WTC11 (cell line): Measurements from ENCODE around the gene QKI. TPM values are rescaled to one million over a fixed set of nuclear protein-coding genes. Genes with fewer than 3 reads are reported as not detected.

Experiments
- ATAC-seq: fragments of 200-7000 bp; cut with Tn5 transposase; 2 replicates; pipeline ENCODE4 v1.10.0; 2021; ENCODE audit warnings: mild to moderate bottlenecking, moderate library complexity
- CTCF ChIA-PET: fragments of 300-600 bp; sonication (Branson Sonifier 250); formaldehyde crosslinking; loops from one replicate; lab custom pipeline; 2021; ENCODE audit warnings: antibody characterized with exemption; lab: Charles Lee
- POLR2A ChIA-PET: fragments of 350-600 bp; sonication (Branson Sonifier 250); formaldehyde crosslinking; loops from one replicate; lab custom pipeline; 2021; ENCODE audit warnings: antibody characterized with exemption; lab: Charles Lee
- DNase-seq: peaks from one replicate; pipeline ENCODE4 v3.0.0; 2021; ENCODE audit warnings: low spot score
- H3K27ac Mint-ChIP-seq: 2 replicates; pipeline ENCODE4 v1.8.0; 2021; ENCODE audit warnings: mixed read lengths
- H3K27me3 Mint-ChIP-seq: 2 replicates; pipeline ENCODE4 v1.8.0; 2021; ENCODE audit warnings: low read depth, mild to moderate bottlenecking, moderate library complexity, mixed read lengths
- H3K36me3 Mint-ChIP-seq: 2 replicates; pipeline ENCODE4 v1.8.0; 2021; ENCODE audit warnings: mixed read lengths
- H3K4me1 Mint-ChIP-seq: 2 replicates; pipeline ENCODE4 v1.8.0; 2022; ENCODE audit warnings: mixed read lengths
- H3K4me3 Mint-ChIP-seq: 2 replicates; pipeline ENCODE4 v1.8.0; 2021; ENCODE audit warnings: mild to moderate bottlenecking, moderate library complexity, mixed read lengths
- H3K9me3 Mint-ChIP-seq: 2 replicates; pipeline ENCODE4 v1.8.0; 2021; ENCODE audit warnings: mixed read lengths
- EMX1 ChIP-seq: fragments of 250-450 bp; sonication (Bioruptor Pico); IDR thresholded peaks from 2 replicates; pipeline ENCODE4 v1.8.0; 2021; ENCODE audit warnings: mild to moderate bottlenecking
- ERG ChIP-seq: fragments of 250-450 bp; sonication (Bioruptor Pico); IDR thresholded peaks from 2 replicates; pipeline ENCODE4 v1.8.0; 2021; ENCODE audit warnings: mild to moderate bottlenecking
- NFE2L1 ChIP-seq: sonication (generic); formaldehyde crosslinking; IDR thresholded peaks from 2 replicates; pipeline ENCODE4 v1.8.1; 2023; ENCODE audit warnings: missing genetic modification reagents
- NFYB ChIP-seq: sonication (generic); formaldehyde crosslinking; conservative IDR thresholded peaks from 2 replicates; pipeline ENCODE4 v1.8.0; 2022; ENCODE audit warnings: low read depth, missing genetic modification reagents
- SOX15 ChIP-seq: fragments of 250-450 bp; sonication (Bioruptor Pico); IDR thresholded peaks from 2 replicates; pipeline ENCODE4 v1.9.0; 2021; ENCODE audit warnings: mild to moderate bottlenecking
- USF1 ChIP-seq: sonication (generic); formaldehyde crosslinking; IDR thresholded peaks from 2 replicates; pipeline ENCODE4 v1.8.0; 2022; ENCODE audit warnings: mild to moderate bottlenecking, missing genetic modification reagents
- ZNF232 ChIP-seq: sonication (generic); formaldehyde crosslinking; IDR thresholded peaks from 2 replicates; pipeline ENCODE4 v1.8.0; 2022; ENCODE audit warnings: mild to moderate bottlenecking, missing genetic modification reagents
- ZNF281 ChIP-seq: sonication (generic); formaldehyde crosslinking; IDR thresholded peaks from 2 replicates; pipeline ENCODE4 v1.8.0; 2023; ENCODE audit warnings: mild to moderate bottlenecking, missing genetic modification reagents
- ZSCAN18 ChIP-seq: fragments of 250-450 bp; sonication (Bioruptor Pico); IDR thresholded peaks from 2 replicates; pipeline ENCODE4 v2.1.2; 2022; ENCODE audit warnings: mild to moderate bottlenecking, moderate library complexity
- total RNA-seq: library from RNA; stranded (reverse); gene quantifications from 3 replicates; pipeline ENCODE4 v1.2.3, GENCODE V29; 2021
- TF ChIP-seq, protein P1 (sequence below): sonication (generic); formaldehyde crosslinking; IDR thresholded peaks from 2 replicates; pipeline ENCODE4 v1.8.0; 2022; ENCODE audit warnings: missing genetic modification reagents
- TF ChIP-seq, protein P2 (sequence below): sonication (generic); formaldehyde crosslinking; IDR thresholded peaks from 2 replicates; pipeline ENCODE4 v1.8.1; 2023; ENCODE audit warnings: mild to moderate bottlenecking, missing genetic modification reagents, borderline replicate concordance
- TF ChIP-seq, protein P3 (sequence below): fragments of 250-450 bp; sonication (Bioruptor Pico); IDR thresholded peaks from 2 replicates; pipeline ENCODE4 v1.9.0; 2021; ENCODE audit warnings: mild to moderate bottlenecking, borderline replicate concordance
- TF ChIP-seq, protein P4 (sequence below): sonication (generic); formaldehyde crosslinking; IDR thresholded peaks from 2 replicates; pipeline ENCODE4 v1.8.1; 2022; ENCODE audit warnings: low read depth, mild to moderate bottlenecking, moderate library complexity, missing genetic modification reagents, borderline replicate concordance

The QKI gene
- total RNA-seq, 1 experiment from 2014 or later = 145 TPM

DNA sequence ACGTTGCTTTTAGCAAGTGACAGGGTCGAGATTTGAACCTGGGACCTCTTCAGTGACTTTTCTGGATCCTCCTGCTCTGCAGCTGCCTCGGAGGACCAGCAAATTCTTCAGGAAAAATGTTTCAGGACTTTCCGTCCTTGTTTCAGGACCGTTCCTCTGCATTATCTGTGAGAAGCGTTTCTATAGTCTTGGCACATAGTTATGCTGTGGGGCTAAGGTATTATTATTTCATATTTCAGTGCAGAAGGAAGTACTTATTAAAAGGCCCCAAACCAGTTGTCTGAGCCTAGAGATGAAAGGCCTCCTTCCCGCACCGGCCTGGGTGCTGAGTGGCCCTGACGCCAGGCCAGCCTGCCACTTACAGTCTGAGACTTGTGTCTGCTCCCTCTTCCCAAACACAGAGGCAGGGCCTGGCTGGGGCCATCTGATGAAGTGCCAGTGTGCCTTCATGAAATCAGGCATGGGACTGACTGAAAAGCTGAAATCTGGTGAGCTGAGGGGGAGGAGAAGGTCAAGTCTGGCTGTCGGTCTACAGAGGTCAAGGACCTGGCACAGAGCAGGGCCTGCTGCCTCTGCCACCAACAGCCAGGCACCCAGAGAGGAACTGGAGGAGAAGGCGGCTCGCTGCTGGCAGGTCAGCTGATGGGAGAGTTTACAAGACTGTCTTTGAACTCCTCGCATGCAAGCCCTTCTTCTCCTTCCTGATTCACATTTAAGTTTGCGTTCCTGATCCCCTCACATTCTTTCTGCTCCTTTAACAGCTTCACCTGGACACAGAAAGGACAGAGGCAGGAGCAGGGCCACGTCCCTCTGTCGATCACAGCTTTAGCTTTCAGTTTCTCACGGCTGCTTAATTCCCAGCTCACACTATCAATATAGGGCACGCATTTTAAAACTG lies 8.9 kb upstream of the QKI start:
- POLR2A ChIA-PET = no interaction called here
- Mint-ChIP-seq H3K4me3 (no peak overlapping the region), H3K27ac (peak overlapping the region; percentile 35), H3K9me3 (no peaks in the 10 kb centered on the region), H3K36me3 (no peaks in the 10 kb centered on the region)
- TF ChIP-seq, protein P1, sequence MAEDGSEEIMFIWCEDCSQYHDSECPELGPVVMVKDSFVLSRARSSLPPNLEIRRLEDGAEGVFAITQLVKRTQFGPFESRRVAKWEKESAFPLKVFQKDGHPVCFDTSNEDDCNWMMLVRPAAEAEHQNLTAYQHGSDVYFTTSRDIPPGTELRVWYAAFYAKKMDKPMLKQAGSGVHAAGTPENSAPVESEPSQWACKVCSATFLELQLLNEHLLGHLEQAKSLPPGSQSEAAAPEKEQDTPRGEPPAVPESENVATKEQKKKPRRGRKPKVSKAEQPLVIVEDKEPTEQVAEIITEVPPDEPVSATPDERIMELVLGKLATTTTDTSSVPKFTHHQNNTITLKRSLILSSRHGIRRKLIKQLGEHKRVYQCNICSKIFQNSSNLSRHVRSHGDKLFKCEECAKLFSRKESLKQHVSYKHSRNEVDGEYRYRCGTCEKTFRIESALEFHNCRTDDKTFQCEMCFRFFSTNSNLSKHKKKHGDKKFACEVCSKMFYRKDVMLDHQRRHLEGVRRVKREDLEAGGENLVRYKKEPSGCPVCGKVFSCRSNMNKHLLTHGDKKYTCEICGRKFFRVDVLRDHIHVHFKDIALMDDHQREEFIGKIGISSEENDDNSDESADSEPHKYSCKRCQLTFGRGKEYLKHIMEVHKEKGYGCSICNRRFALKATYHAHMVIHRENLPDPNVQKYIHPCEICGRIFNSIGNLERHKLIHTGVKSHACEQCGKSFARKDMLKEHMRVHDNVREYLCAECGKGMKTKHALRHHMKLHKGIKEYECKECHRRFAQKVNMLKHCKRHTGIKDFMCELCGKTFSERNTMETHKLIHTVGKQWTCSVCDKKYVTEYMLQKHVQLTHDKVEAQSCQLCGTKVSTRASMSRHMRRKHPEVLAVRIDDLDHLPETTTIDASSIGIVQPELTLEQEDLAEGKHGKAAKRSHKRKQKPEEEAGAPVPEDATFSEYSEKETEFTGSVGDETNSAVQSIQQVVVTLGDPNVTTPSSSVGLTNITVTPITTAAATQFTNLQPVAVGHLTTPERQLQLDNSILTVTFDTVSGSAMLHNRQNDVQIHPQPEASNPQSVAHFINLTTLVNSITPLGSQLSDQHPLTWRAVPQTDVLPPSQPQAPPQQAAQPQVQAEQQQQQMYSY (CRISPR knock-in tag) = no peak
- no peak for TF ChIP-seq SOX15
- TF ChIP-seq, protein P2, sequence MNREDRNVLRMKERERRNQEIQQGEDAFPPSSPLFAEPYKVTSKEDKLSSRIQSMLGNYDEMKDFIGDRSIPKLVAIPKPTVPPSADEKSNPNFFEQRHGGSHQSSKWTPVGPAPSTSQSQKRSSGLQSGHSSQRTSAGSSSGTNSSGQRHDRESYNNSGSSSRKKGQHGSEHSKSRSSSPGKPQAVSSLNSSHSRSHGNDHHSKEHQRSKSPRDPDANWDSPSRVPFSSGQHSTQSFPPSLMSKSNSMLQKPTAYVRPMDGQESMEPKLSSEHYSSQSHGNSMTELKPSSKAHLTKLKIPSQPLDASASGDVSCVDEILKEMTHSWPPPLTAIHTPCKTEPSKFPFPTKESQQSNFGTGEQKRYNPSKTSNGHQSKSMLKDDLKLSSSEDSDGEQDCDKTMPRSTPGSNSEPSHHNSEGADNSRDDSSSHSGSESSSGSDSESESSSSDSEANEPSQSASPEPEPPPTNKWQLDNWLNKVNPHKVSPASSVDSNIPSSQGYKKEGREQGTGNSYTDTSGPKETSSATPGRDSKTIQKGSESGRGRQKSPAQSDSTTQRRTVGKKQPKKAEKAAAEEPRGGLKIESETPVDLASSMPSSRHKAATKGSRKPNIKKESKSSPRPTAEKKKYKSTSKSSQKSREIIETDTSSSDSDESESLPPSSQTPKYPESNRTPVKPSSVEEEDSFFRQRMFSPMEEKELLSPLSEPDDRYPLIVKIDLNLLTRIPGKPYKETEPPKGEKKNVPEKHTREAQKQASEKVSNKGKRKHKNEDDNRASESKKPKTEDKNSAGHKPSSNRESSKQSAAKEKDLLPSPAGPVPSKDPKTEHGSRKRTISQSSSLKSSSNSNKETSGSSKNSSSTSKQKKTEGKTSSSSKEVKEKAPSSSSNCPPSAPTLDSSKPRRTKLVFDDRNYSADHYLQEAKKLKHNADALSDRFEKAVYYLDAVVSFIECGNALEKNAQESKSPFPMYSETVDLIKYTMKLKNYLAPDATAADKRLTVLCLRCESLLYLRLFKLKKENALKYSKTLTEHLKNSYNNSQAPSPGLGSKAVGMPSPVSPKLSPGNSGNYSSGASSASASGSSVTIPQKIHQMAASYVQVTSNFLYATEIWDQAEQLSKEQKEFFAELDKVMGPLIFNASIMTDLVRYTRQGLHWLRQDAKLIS (CRISPR knock-in tag) = no peak
- TF ChIP-seq ZNF232 (CRISPR knock-in tag) = no peak
- TF ChIP-seq ZSCAN18 (CRISPR knock-in tag) = no peak
- no peak for TF ChIP-seq EMX1 (CRISPR knock-in tag)
- no peak for TF ChIP-seq ERG (CRISPR knock-in tag)
- TF ChIP-seq, all 79 proteins: peak for 0
- peaks cover 51% of the 10 kb centered on the region for H3K4me1 Mint-ChIP-seq
- H3K27me3 Mint-ChIP-seq = no peaks in the 10 kb centered on the region
- peak; percentile 47 for ATAC-seq
- CTCF ChIA-PET = no interaction called here
- no peak for DNase-seq

DNA sequence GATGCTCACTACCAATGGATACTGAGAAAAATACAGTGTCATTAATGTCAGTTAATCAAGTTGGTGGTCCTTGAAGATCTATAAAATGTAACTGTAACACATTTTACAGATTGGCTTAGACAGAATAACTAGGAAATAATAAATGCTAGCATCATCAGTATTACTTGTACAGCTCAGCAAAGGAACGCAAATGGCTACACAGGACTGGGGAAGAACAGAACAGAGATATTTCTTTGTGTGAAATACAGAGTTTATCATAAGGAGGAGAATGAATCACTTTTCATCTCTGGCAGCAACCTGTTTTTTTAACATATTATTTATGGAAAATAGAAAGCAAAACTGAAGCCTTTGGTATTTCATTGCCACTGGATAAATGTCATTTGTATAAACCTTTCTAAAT lies 8.2 kb upstream of the QKI start:
- ChIA-PET POLR2A (no interaction called here), CTCF (no interaction called here)
- no peak for DNase-seq
- Mint-ChIP-seq H3K4me3 (no peak overlapping the region), H3K4me1 (peaks cover 48% of the 10 kb centered on the region), H3K27me3 (no peaks in the 10 kb centered on the region), H3K9me3 (no peaks in the 10 kb centered on the region), H3K36me3 (no peaks in the 10 kb centered on the region), H3K27ac (no peak overlapping the region)
- ATAC-seq = no peak
- TF ChIP-seq NFYB (CRISPR knock-in tag) (no peak), ZNF281 (no peak), USF1 (CRISPR knock-in tag) (no peak), SOX15 (no peak), NFE2L1 (CRISPR knock-in tag) (no peak)
- TF ChIP-seq, protein P3, sequence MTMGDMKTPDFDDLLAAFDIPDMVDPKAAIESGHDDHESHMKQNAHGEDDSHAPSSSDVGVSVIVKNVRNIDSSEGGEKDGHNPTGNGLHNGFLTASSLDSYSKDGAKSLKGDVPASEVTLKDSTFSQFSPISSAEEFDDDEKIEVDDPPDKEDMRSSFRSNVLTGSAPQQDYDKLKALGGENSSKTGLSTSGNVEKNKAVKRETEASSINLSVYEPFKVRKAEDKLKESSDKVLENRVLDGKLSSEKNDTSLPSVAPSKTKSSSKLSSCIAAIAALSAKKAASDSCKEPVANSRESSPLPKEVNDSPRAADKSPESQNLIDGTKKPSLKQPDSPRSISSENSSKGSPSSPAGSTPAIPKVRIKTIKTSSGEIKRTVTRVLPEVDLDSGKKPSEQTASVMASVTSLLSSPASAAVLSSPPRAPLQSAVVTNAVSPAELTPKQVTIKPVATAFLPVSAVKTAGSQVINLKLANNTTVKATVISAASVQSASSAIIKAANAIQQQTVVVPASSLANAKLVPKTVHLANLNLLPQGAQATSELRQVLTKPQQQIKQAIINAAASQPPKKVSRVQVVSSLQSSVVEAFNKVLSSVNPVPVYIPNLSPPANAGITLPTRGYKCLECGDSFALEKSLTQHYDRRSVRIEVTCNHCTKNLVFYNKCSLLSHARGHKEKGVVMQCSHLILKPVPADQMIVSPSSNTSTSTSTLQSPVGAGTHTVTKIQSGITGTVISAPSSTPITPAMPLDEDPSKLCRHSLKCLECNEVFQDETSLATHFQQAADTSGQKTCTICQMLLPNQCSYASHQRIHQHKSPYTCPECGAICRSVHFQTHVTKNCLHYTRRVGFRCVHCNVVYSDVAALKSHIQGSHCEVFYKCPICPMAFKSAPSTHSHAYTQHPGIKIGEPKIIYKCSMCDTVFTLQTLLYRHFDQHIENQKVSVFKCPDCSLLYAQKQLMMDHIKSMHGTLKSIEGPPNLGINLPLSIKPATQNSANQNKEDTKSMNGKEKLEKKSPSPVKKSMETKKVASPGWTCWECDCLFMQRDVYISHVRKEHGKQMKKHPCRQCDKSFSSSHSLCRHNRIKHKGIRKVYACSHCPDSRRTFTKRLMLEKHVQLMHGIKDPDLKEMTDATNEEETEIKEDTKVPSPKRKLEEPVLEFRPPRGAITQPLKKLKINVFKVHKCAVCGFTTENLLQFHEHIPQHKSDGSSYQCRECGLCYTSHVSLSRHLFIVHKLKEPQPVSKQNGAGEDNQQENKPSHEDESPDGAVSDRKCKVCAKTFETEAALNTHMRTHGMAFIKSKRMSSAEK (CRISPR knock-in tag) = no peak
- TF ChIP-seq, protein P4, sequence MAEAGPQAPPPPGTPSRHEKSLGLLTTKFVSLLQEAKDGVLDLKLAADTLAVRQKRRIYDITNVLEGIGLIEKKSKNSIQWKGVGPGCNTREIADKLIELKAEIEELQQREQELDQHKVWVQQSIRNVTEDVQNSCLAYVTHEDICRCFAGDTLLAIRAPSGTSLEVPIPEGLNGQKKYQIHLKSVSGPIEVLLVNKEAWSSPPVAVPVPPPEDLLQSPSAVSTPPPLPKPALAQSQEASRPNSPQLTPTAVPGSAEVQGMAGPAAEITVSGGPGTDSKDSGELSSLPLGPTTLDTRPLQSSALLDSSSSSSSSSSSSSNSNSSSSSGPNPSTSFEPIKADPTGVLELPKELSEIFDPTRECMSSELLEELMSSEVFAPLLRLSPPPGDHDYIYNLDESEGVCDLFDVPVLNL (CRISPR knock-in tag) = no peak
